AG10803 (cell line): ENCODE measurements around the gene ATP2B1.

Experiments
- DNase-seq: peaks from one replicate; pipeline ENCODE4 v3.0.0; 2010; ENCODE audit warnings: low read depth
- H3K4me3 ChIP-seq: 2 replicates; pipeline ENCODE4 v1.5.1; 2011; ENCODE audit warnings: mild to moderate bottlenecking, low read length, control low read depth
- CTCF ChIP-seq: conservative IDR thresholded peaks from 2 replicates; pipeline ENCODE4 v1.5.1; 2011; ENCODE audit warnings: mild to moderate bottlenecking, low read length, control low read depth, inconsistent platforms

The ATP2B1 gene

GRCh38 chr12:89573051-89573810, 135.4 kb downstream of the ATP2B1 start:
- no peak overlapping the region for H3K4me3 ChIP-seq
- TF ChIP-seq CTCF = no peak
- DNase-seq = peak; percentile 76

GRCh38 chr12:89571491-89572195, 137.0 kb downstream of the ATP2B1 start:
- TF ChIP-seq CTCF = no peak
- peak; percentile 96 for DNase-seq
- H3K4me3 ChIP-seq = no peak overlapping the region

GRCh38 chr12:89568484-89568883, 140.2 kb downstream of the ATP2B1 start:
- TF ChIP-seq CTCF = no peak
- DNase-seq = no peak
- no peak overlapping the region for H3K4me3 ChIP-seq

GRCh38 chr12:89567691-89568239, 140.9 kb downstream of the ATP2B1 start:
- no peak for TF ChIP-seq CTCF
- no peak for DNase-seq
- H3K4me3 ChIP-seq = no peak overlapping the region

GRCh38 chr12:89566615-89567014, 142.0 kb downstream of the ATP2B1 start:
- DNase-seq = no peak
- no peak for TF ChIP-seq CTCF
- H3K4me3 ChIP-seq = no peak overlapping the region

GRCh38 chr12:89565002-89565401, 143.6 kb downstream of the ATP2B1 start:
- DNase-seq = no peak
- H3K4me3 ChIP-seq = no peak overlapping the region
- TF ChIP-seq CTCF = no peak

- DNase-seq = no peak
- no peak for TF ChIP-seq CTCF
- no peak overlapping the region for H3K4me3 ChIP-seq
Measured at GRCh38 chr12:89559753-89560152, 148.9 kb downstream of the ATP2B1 start.
